ENCODE results near the gene PPIP5K1.
"Not testable (repeated sequence)": the region's sequence is repeated elsewhere in the genome, so short reads cannot be mapped to it uniquely, and the experiment has no call there.

PPIP5K1 gene

DNA sequence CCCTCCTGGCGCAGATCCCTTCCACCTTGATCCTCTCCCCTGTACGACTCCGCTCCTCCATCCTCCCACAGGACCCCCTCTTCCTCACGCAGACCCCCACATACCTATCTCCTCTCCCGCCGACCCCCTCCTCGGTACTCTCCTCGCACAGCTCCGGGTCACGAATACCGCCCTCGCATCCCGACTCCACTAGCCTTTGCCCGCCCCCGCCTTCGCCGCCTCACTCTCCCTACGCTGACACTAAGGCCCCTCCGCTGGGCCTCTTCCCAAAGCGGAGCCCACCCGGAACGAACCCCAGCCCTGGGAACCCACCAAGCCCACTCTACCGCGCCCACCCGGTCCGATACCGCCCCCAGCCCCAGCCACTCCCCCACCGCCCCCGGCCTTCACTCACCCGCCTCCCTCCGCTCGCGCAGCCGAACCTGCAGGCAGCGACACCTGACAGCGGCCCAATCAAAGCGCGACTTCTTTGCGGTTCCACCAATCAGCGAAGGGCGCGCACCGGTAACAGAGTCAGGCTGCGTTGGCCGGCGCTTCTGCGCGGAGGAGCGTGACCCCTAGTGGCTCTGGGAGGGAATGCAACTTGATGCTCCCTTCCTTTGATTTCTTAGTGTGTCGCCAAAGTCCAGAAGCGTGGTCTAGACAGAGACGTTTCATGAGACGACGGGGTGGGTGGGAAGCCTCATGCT is at the start of gene PPIP5K1:
Gene PPIP5K1, minus strand, starts transcription at position 431 of the 689 bp plus-strand sequence. CDS start 5,704 bp downstream, outside the sequence.
- POLR2A ChIA-PET; H3K4me3 ChIP-seq (ENCODE audit: low read depth, low read length); DNase-seq (ENCODE audit: low read depth, low spot score); CTCF ChIA-PET: not testable (repeated sequence)

DNA sequence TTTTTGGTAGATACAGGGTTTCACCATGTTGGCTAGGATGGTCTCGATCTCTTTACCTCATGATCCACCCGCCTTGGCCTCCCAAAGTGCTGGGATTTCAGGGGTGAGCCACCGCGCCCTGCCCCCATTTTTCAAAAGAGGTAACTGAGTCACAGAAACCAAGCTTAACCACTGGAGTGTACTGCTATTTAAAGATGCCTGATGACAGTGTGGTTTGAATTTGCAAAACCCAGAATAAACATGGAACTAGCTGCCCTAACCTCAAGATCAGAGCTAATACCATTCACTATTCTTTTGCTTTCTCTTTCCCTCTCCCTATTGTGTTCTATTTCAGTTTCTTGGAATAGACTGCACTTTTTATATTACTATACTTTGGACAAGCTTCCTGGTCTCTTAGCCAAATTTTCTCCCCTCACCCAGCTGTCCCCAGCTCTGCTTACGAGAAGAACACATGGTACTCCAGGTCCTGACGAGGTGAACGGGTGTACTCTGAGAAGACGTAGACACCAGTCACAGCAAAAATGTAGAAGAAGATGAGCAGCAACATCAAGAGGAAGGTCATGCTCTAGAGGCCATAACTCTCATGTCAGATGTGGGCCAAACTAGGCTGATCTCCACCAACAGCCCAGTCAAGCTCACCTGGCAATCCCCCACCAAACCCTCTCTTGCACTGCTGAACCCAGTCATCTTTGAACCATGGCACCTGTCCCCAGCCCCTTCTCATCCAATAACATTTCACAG is 48.6 kb upstream of the PPIP5K1 start:
- POLR2A ChIA-PET; CTCF ChIA-PET; H3K4me3 ChIP-seq (ENCODE audit: low read depth, low read length); DNase-seq (ENCODE audit: low read depth, low spot score): not testable (repeated sequence)

DNA sequence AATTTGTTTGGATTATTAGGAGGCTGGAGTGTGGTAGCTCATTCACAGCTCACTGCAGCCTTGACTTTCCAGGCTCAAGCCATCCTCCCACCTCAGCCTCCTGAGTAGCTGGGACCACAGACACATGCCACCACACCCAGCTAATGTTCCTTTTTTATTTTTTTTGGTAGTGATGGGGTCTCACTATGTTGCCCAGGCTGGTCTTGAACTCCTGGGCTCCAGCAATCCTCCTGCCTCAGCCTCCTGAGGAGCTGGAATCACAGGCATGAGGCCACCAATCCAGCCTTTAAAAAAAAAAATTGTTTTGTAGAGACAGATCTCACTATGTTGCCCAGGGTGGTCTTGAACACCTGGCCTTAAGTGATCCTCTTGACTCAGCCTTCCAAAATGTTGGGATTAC is 36.9 kb upstream of the PPIP5K1 start:
- POLR2A ChIA-PET; H3K4me3 ChIP-seq (ENCODE audit: low read depth, low read length); DNase-seq (ENCODE audit: low read depth, low spot score); CTCF ChIA-PET: not testable (repeated sequence)

DNA sequence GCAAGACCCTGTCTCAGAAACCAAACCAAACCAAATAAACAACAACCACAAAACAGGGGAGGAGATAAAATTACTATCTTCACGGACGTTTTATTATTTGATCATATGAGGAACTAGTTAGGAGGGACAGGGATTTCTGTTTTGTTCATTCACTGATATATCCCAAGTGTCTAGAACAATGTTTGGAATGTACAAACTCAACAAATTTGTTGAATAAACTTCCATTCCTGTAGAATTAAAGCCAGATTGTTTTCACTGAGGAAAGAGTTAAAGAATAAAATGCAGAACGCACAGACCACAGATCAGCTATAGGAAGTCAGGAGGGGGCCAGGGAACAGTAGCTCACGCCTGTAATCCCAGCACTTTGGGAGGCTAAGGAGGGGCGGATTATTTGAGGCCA is 35.1 kb upstream of the PPIP5K1 start:
- H3K4me3 ChIP-seq (ENCODE audit: low read depth, low read length) = no peak overlapping the region
- TF ChIP-seq, protein P1, sequence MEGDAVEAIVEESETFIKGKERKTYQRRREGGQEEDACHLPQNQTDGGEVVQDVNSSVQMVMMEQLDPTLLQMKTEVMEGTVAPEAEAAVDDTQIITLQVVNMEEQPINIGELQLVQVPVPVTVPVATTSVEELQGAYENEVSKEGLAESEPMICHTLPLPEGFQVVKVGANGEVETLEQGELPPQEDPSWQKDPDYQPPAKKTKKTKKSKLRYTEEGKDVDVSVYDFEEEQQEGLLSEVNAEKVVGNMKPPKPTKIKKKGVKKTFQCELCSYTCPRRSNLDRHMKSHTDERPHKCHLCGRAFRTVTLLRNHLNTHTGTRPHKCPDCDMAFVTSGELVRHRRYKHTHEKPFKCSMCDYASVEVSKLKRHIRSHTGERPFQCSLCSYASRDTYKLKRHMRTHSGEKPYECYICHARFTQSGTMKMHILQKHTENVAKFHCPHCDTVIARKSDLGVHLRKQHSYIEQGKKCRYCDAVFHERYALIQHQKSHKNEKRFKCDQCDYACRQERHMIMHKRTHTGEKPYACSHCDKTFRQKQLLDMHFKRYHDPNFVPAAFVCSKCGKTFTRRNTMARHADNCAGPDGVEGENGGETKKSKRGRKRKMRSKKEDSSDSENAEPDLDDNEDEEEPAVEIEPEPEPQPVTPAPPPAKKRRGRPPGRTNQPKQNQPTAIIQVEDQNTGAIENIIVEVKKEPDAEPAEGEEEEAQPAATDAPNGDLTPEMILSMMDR (IDR thresholded peaks at IDR 0.05; ENCODE audit: insufficient read depth, low read length, missing control alignments) = no peak
- ChIA-PET CTCF (no interaction called here), POLR2A (no interaction called here)
- DNase-seq (ENCODE audit: low read depth, low spot score) = no peak

DNA sequence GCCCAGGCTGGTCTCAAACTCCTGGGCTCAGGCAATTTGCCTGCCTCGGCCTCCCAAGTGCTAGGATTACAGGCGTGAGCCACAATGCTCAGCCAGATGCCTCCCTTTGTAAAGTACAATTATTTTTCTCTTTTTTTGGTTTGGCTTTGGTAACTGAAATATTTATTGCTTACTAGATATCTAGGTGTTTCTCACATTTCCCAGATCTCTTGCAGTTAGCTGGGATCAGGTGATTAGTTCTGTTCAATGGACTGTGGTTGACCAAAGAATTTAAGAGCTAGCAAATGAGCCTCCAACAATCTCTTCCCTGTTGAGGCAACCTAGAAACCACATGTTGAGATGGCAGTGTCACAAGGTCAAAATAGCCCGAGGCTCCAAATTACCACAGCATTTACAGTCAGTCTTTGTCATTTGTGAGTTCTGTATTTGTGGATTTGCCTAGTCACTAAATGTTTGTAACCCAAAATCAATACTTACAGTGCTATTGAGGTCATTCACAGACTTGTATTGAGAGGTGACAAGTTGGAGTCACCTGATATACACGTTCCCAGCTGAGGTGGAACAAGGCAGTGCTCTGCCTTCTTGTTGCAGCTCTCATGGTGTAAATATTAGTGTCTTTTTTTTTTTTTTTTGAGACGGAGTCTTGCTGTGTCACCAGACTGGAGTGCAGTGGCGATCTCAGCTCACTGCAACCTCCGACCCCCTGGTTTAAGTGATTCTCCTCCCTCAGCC is 32.2 kb upstream of the PPIP5K1 start:
- POLR2A ChIA-PET; CTCF ChIA-PET; DNase-seq (ENCODE audit: low read depth, low spot score); H3K4me3 ChIP-seq (ENCODE audit: low read depth, low read length): not testable (repeated sequence)

DNA sequence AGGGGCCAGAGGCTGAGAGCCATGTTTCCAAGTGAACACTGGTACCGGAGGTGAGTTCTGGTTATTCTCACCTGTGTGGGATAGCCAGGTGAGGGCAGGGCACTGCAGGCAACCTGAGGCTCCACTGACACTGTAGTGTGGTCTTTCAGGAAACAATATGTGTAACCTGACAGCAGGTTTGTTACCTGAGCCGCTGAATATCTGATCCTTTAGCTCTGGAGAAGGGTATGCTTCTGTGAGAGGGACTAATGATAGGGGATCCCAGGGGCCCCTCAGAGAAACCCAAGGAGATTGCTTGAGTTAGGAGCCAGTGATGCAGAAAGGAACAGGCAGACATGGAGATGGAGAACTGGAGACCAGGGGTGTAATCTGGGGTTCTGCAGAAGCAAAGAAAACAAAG is 28.7 kb upstream of the PPIP5K1 start, which contains the start of gene STRC:
Gene STRC, minus strand, starts transcription at position 101 of the 400 bp plus-strand sequence. Its CDS starts 78 bp downstream, at position 23.
- H3K4me3 ChIP-seq (ENCODE audit: low read depth, low read length); CTCF ChIA-PET; DNase-seq (ENCODE audit: low read depth, low spot score); POLR2A ChIA-PET: not testable (repeated sequence)

DNA sequence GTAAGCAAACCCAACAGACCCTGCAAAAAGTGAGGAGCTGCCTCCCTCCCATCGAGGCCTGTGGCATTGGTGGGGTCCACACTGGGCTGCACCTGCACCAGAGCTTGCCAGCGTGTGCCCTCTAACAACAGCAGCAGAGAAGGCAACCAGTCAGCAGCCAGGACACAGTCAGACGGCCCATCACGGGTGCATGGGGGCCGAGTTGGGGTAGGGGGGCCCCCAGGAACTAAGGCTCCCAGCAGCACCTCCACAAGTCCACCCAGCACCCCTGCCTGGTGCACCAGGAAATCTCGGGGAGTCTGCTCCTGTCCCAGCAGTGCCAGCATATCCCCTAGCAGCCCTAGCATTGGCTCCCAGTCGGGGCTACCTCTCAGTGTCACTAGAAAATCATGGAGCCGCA is 27.7 kb upstream of the PPIP5K1 start:
- H3K4me3 ChIP-seq (ENCODE audit: low read depth, low read length); CTCF ChIA-PET; POLR2A ChIA-PET; DNase-seq (ENCODE audit: low read depth, low spot score): not testable (repeated sequence)

DNA sequence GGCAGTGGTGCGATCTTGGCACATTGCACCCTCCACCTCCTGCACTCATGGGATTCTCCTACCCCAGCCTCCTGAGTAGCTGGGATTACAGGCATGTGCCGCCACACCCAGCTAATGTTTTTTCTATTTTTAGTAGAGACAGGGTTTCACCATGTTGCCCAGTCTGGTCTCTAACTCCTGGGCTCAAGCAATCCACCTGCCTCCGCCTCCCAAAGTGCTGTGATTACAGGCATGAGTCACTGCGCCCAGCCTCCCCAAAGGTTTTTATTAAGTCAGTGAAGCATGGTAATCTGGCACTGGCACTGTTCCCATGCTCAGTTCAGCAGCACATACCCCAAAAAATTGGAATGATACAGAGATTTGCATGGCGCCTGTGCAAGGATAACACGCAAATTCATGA is 12.2 kb upstream of the PPIP5K1 start:
- DNase-seq (ENCODE audit: low read depth, low spot score); H3K4me3 ChIP-seq (ENCODE audit: low read depth, low read length); CTCF ChIA-PET; POLR2A ChIA-PET: not testable (repeated sequence)

DNA sequence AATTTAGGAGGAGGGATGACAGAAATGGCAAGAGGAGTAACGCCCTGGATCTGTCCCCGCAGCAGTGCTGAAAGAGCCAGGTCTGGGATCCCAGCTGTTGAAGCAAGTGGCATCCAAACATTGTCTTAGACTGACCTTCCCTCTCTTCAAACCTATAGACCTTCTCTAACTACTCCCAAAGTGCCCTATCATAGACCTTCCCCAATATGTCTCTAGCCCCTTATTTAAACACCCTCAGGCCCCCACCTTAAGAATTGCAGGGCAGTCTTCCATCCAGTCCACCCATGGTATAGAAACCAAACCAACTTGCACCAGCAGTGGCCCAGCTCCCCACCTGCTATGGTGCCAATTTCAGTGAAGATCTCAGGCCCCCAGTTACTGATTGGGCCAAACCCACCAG is 10.2 kb upstream of the PPIP5K1 start:
- DNase-seq (ENCODE audit: low read depth, low spot score); CTCF ChIA-PET; H3K4me3 ChIP-seq (ENCODE audit: low read depth, low read length); POLR2A ChIA-PET: not testable (repeated sequence)

DNA sequence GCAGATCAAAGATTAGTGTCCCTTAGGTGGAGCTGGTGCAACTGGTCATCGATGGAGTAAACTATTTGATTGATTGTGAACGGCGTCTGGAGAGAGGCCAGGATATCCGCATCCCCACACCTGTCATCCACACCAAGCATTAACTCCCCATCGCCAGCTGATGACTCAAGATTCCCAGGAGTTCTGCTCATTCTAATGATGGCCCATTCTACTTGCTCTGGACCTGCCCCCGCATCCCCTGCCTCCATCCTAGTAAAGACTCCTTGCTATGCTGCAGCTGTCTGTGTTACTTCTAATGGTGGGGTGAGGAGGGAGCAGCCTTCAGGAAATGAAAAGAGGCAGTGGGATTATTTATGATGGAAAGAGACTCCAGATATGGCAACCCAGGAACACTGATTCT is 9.1 kb upstream of the PPIP5K1 start:
- DNase-seq (ENCODE audit: low read depth, low spot score); POLR2A ChIA-PET; H3K4me3 ChIP-seq (ENCODE audit: low read depth, low read length); CTCF ChIA-PET: not testable (repeated sequence)

DNA sequence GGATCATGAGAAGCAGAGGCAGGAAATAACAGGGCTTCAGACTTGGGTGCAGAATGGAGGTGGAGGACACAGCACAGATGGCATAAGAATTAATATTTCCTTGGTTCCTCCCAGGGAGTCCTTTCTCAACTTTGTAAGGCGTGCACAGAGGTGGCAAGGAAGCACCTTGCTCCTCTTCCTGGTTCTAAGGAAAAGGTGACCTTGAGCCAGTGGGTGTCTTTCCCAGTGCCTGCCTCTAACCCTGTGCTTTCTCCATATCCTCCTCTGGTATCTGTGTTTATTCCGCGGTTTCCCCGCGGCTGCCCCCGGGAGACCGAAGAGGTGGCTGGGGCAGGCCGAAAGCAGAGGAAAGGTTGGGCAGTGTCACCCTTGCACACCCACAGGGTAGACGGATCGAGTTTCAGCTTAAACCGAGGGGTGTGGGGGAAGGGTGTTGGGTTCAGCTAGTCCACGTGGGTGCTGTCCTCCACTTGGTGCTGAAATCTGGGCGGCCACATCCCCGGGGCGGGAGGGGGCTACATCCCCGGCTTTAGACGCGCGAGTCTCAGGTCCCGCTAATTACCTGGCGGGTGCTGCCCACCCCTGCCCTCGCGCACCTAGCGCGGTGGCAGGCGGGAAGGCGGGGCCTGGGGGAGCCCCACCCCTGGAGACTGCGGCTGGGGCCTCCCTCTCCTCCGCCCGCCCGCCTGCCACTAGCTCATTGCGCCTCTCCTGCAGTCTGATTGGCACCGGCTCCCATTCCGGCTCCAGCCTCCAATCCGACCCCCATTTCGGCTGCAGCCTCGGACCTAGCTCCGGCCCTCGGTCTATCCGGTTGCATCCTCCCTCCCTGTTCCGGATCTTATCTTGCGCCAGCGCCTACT is 3.6 kb upstream of the PPIP5K1 start, which contains the start of gene CKMT1B:
Gene CKMT1B, plus strand, starts transcription at position 700 of the 863 bp plus-strand sequence. CDS start 192 bp downstream, outside the sequence.
- DNase-seq (ENCODE audit: low read depth, low spot score); H3K4me3 ChIP-seq (ENCODE audit: low read depth, low read length); CTCF ChIA-PET; POLR2A ChIA-PET: not testable (repeated sequence)

DNA sequence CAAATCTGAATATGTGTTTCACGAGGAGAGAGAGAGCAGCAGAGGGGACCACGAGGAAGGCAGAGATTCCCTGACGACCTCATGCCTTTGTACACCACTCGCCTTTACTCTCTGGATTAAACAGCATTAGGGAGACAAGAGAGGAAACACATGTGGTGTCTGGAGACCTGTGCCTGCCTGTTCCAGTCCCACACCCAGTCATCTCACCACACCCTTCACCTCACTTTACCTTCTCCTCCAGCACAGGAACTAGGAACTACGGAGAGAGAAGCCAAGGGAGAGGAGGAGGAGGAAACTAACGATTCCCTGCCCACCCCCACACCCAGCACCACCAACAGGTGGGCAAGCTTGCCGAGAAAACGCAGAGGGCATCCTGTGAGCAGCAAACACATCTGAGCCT is 2.8 kb upstream of the PPIP5K1 start:
- CTCF ChIA-PET; POLR2A ChIA-PET; H3K4me3 ChIP-seq (ENCODE audit: low read depth, low read length); DNase-seq (ENCODE audit: low read depth, low spot score): not testable (repeated sequence)

DNA sequence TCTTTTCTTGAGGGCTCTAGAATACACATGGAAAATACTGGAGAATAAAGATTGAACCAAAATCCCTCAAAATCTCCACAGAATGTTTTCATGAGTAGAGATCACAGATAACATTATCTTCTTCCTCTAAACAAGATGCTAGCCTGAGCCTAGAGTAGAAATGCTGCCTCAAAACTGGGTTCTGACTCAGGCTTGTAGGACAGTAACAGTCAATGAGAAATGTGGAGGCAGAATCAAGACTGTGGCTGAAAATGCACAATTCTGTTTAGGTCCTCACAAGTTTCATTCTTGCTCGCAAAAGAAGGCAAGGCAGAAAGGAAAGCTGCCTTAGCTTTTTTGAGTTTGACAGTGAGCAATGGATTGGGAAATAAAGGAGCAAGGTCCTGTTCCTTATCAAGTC is 15.4 kb downstream of the PPIP5K1 start:
- DNase-seq (ENCODE audit: low read depth, low spot score); H3K4me3 ChIP-seq (ENCODE audit: low read depth, low read length); CTCF ChIA-PET; POLR2A ChIA-PET: not testable (repeated sequence)

DNA sequence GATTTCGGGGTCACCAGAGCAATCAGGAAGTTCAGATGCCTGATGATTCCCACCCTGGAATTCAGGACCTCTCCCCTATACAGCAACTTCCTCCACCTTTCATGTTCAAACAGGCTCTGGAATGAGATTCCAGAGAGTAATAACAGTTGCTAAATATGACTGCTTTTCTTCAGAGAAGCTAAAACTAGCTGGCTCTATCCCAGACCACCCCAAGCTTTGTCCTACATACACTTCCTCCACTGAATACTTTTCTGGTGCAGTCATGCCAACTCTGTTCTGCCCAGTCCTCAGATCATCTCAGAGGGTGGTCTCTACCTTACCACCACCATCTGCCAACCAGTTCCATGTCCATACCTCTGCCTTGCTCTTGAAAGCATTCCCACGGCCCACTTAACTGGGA is 23.4 kb downstream of the PPIP5K1 start:
- CTCF ChIA-PET; POLR2A ChIA-PET; H3K4me3 ChIP-seq (ENCODE audit: low read depth, low read length); DNase-seq (ENCODE audit: low read depth, low spot score): not testable (repeated sequence)

DNA sequence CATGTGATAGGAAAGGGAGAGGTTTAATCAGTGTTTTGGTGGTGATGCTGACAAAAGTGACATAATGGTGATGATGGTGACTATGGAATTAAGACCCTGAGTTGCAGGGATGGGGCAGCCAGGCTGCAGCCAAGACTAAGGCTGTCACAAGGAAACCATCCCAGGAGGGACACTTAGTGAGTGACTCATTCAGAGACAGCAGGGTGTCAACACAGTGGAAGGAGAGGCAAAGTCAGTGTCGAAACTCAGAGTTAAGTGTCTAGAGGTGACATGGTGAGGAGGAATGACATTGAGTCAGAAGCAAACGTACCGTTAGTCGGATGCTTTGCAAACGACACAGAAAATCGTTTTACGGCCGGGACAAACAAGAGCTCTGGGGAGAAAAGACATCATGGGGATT is 26.2 kb downstream of the PPIP5K1 start:
- DNase-seq (ENCODE audit: low read depth, low spot score); CTCF ChIA-PET; POLR2A ChIA-PET; H3K4me3 ChIP-seq (ENCODE audit: low read depth, low read length): not testable (repeated sequence)

Measured in AG04449 (cell line).